ENCODE measurements around the gene ANKRD65. TPM values are rescaled to one million over a fixed set of nuclear protein-coding genes. Genes with fewer than 3 reads are reported as not detected.
A peak's percentile ranks its signal among the peaks of the same experiment; 100 is the strongest.

ANKRD65 gene
- total RNA-seq, 3 donors from 2014 or later (not counting 1 experiment from before 2014, with no cell fraction given) = not detected

DNA sequence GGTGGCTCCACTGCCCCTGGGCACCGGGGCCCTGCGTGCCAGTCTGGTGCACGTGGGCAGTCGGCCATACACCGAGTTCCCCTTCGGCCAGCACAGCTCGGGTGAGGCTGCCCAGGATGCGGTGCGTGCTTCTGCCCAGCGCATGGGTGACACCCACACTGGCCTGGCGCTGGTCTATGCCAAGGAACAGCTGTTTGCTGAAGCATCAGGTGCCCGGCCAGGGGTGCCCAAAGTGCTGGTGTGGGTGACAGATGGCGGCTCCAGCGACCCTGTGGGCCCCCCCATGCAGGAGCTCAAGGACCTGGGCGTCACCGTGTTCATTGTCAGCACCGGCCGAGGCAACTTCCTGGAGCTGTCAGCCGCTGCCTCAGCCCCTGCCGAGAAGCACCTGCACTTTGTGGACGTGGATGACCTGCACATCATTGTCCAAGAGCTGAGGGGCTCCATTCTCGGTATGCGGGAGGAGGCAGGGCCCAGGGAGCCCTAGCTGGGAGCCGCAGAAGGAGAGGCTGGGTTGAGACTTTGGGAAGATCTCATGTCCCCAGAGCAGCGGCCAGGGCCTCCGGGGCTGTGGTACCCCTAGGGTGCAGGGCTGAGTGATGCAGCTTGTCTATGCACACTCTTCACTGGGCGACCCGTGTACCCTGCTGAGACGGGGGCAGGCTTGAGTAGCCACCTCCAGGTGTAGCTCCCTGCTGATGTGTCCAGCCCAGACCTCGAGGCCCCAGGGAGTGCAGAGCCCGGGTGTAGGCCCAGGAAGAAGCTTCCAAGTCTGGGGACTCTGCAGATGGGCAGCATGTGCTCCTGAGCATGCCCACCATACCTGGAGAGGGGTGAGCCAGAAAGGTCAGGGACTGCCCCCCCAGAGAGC lies 16.2 kb upstream of the ANKRD65 start:
- Mint-ChIP-seq H3K9me3 (no peaks in the 10 kb centered on the region), H3K4me3 (no peak overlapping the region), H3K27me3 (ENCODE audit: low read depth in 2 of 2) (peaks cover 0 to 14% of the 10 kb centered on the region in 2 donors), H3K36me3 (no peaks in the 10 kb centered on the region), H3K4me1 (peaks cover 4 to 10% of the 10 kb centered on the region in 2 donors), H3K27ac (no peak overlapping the region)
- H3K36me3 ChIP-seq (ENCODE audit: control insufficient read depth, insufficient read depth, low read length) = no peaks in the 10 kb centered on the region
- DNase-seq = no peak
- H3K4me3 ChIP-seq (ENCODE audit: low read length) = no peak overlapping the region
- peaks cover 38% of the 10 kb centered on the region for H3K27me3 ChIP-seq (ENCODE audit: control insufficient read depth, insufficient read depth, low read length)
- 86% methylated on average over 31 of the region's 31 CpGs for WGBS (ENCODE audit: insufficient coverage)
- H3K27ac ChIP-seq (ENCODE audit: low read length) = no peak overlapping the region
- peaks cover 27% of the 10 kb centered on the region for H3K4me1 ChIP-seq (ENCODE audit: control insufficient read depth, insufficient read depth, low read length)
- TF ChIP-seq, protein P1, sequence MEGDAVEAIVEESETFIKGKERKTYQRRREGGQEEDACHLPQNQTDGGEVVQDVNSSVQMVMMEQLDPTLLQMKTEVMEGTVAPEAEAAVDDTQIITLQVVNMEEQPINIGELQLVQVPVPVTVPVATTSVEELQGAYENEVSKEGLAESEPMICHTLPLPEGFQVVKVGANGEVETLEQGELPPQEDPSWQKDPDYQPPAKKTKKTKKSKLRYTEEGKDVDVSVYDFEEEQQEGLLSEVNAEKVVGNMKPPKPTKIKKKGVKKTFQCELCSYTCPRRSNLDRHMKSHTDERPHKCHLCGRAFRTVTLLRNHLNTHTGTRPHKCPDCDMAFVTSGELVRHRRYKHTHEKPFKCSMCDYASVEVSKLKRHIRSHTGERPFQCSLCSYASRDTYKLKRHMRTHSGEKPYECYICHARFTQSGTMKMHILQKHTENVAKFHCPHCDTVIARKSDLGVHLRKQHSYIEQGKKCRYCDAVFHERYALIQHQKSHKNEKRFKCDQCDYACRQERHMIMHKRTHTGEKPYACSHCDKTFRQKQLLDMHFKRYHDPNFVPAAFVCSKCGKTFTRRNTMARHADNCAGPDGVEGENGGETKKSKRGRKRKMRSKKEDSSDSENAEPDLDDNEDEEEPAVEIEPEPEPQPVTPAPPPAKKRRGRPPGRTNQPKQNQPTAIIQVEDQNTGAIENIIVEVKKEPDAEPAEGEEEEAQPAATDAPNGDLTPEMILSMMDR (IDR thresholded peaks at IDR 0.05) = no peak
- intact Hi-C loops (cut with micrococcal nuclease) = no loop called here
- H3K9me3 ChIP-seq (ENCODE audit: control insufficient read depth, insufficient read depth, low read length) = no peaks in the 10 kb centered on the region
- no peak for ATAC-seq

DNA sequence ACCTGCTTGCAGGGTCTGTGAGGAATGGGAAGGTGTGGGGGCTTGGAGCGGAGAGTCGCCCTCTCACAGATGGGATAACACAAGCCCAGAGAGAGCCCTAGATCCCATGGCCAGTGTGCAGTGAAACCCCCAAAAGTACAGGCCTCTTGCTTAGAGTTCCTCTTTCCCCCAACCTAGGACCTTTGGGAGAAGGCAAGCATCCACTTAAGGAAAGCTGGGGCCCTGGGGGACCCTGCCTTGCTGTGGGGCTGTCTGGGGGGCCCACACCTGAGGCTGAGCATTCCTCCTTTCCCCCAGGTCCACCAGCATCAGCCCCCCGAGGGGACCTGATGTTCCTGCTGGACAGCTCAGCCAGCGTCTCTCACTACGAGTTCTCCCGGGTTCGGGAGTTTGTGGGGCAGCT lies 15.6 kb upstream of the ANKRD65 start:
- intact Hi-C loops (cut with micrococcal nuclease) = no loop called here
- Histone ChIP-seq H3K27me3 (ENCODE audit: control insufficient read depth, insufficient read depth, low read length) (peaks cover 38% of the 10 kb centered on the region), H3K27ac (ENCODE audit: low read length) (no peak overlapping the region), H3K9me3 (ENCODE audit: control insufficient read depth, insufficient read depth, low read length) (no peaks in the 10 kb centered on the region), H3K4me3 (ENCODE audit: low read length) (no peak overlapping the region), H3K4me1 (ENCODE audit: control insufficient read depth, insufficient read depth, low read length) (peaks cover 27% of the 10 kb centered on the region), H3K36me3 (ENCODE audit: control insufficient read depth, insufficient read depth, low read length) (no peaks in the 10 kb centered on the region)
- Mint-ChIP-seq H3K27me3 (ENCODE audit: low read depth in 2 of 2) (peaks cover 0 to 14% of the 10 kb centered on the region in 2 donors), H3K4me3 (no peak overlapping the region), H3K27ac (no peak overlapping the region), H3K4me1 (peaks cover 4 to 10% of the 10 kb centered on the region in 2 donors), H3K36me3 (no peaks in the 10 kb centered on the region), H3K9me3 (no peaks in the 10 kb centered on the region)
- TF ChIP-seq, protein P1 (IDR thresholded peaks at IDR 0.05) = no peak
- no peak for ATAC-seq
- 96% methylated on average over 7 of the region's 7 CpGs for WGBS (ENCODE audit: insufficient coverage)
- no peak for DNase-seq

DNA sequence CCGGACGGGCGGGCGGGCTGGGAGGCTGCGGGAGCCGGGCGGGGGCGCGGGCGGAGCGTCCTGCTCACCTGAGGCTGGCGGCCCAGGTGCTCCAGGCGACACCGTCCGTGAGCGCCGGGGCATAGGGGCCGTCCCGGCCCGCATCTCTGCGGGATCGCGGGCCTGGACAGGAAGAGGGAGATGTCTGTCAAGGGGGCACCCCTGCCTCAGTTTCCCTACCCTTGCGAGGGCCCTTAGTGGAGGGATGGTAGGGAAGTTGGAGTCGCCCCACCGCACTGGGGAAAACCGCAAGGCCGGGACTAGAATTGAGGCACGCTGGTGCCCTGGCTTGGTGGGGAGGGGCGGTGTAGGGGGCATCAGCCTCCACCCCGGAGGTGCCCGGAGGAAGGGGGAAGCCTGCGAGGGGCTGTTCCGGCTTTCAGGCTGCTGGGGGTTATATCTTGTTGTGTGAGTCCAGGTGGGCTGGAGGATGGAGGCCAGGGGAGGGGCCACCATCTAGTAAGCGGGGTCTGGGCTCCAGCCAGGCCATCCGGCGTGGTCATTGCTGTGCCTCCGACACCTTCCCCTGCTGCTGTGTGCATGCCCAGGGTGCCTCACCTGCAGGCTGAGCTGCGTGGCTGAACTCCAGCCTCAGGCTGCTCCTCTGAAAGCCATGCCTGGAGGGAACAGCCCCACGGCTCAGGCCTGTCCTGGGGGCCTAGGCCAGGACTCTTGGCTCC lies 15.0 kb upstream of the ANKRD65 start:
- 18% methylated on average over 40 of the region's 40 CpGs for WGBS (ENCODE audit: insufficient coverage)
- no peaks in the 10 kb centered on the region for H3K9me3 Mint-ChIP-seq
- DNase-seq (no peak), ATAC-seq (no peak)
- Histone ChIP-seq H3K4me3 (ENCODE audit: low read length) (no peak overlapping the region), H3K9me3 (ENCODE audit: control insufficient read depth, insufficient read depth, low read length) (no peaks in the 10 kb centered on the region), H3K27me3 (ENCODE audit: control insufficient read depth, insufficient read depth, low read length) (peaks cover 38% of the 10 kb centered on the region), H3K27ac (ENCODE audit: low read length) (no peak overlapping the region), H3K36me3 (ENCODE audit: control insufficient read depth, insufficient read depth, low read length) (no peaks in the 10 kb centered on the region), H3K4me1 (ENCODE audit: control insufficient read depth, insufficient read depth, low read length) (peaks cover 26% of the 10 kb centered on the region)
- intact Hi-C loops (cut with micrococcal nuclease) = no loop called here
- H3K36me3 Mint-ChIP-seq = no peaks in the 10 kb centered on the region
- H3K4me1 Mint-ChIP-seq = peaks cover 4 to 10% of the 10 kb centered on the region in 2 donors
- H3K4me3 Mint-ChIP-seq = peak overlapping the region; percentile 58
- TF ChIP-seq, protein P1 (IDR thresholded peaks at IDR 0.05) = no peak
- H3K27ac Mint-ChIP-seq = no peak overlapping the region
- peaks cover 0 to 14% of the 10 kb centered on the region in 2 donors for H3K27me3 Mint-ChIP-seq (ENCODE audit: low read depth in 2 of 2)
